LNCAP (cell line): ENCODE data around the gene DCDC2C.

Experiments used
- CTCF ChIP-seq: fragments of 450-650 bp; IDR thresholded peaks from 2 replicates; pipeline ENCODE4 v1.5.1; 2017; ENCODE audit warnings: mild to moderate bottlenecking

The DCDC2C gene

GRCh38 chr2:3731829-3732228 lies 28.5 kb downstream of the DCDC2C start:
- TF ChIP-seq CTCF: no peak

- no peak for TF ChIP-seq CTCF
Observed at GRCh38 chr2:3736112-3736511, 32.7 kb downstream of the DCDC2C start.

GRCh38 chr2:3737128-3737527 lies 33.8 kb downstream of the DCDC2C start:
- TF ChIP-seq CTCF: no peak

GRCh38 chr2:3738454-3738853 lies 35.1 kb downstream of the DCDC2C start:
- TF ChIP-seq CTCF: peak; percentile 39; the same call in 1 of the 2 replicates

GRCh38 chr2:3739313-3739712 lies 35.9 kb downstream of the DCDC2C start:
- no peak for TF ChIP-seq CTCF

GRCh38 chr2:3741396-3741795 lies 38.0 kb downstream of the DCDC2C start:
- no peak for TF ChIP-seq CTCF

- TF ChIP-seq CTCF: no peak
Observed at GRCh38 chr2:3741867-3742602, 38.7 kb downstream of the DCDC2C start.
